Osteocyte (in vitro differentiated cells): Measurements from ENCODE around the gene APOBEC3A. TPM values are rescaled to one million over a fixed set of nuclear protein-coding genes. Genes with fewer than 3 reads are reported as not detected.

ENCODE experiments used
- DNase-seq: peaks from one replicate; pipeline ENCODE4 v3.0.0; 2021; ENCODE audit warnings: mixed read lengths; ENCODE audit not compliant: unreplicated experiment; ENCODE audit errors: extremely low spot score
- H3K27ac Mint-ChIP-seq: one replicate; pipeline ENCODE4 v1.8.0; 2021; ENCODE audit warnings: mild to moderate bottlenecking, mixed read lengths; ENCODE audit not compliant: unreplicated experiment
- H3K27me3 Mint-ChIP-seq: one replicate; pipeline ENCODE4 v1.8.0; 2021; ENCODE audit warnings: mixed read lengths; ENCODE audit not compliant: unreplicated experiment
- H3K36me3 Mint-ChIP-seq: one replicate; pipeline ENCODE4 v1.8.0; 2021; ENCODE audit warnings: mixed read lengths; ENCODE audit not compliant: unreplicated experiment
- H3K4me1 Mint-ChIP-seq: one replicate; pipeline ENCODE4 v1.8.0; 2021; ENCODE audit warnings: mixed read lengths; ENCODE audit not compliant: unreplicated experiment
- H3K4me3 Mint-ChIP-seq: one replicate; pipeline ENCODE4 v1.8.0; 2021; ENCODE audit warnings: mild to moderate bottlenecking, moderate library complexity, mixed read lengths; ENCODE audit not compliant: unreplicated experiment
- H3K9me3 Mint-ChIP-seq: one replicate; pipeline ENCODE4 v1.8.0; 2021; ENCODE audit warnings: mixed read lengths; ENCODE audit not compliant: unreplicated experiment
- total RNA-seq: library from RNA; stranded (reverse); gene quantifications from 2 replicates; pipeline ENCODE4 v1.2.1, GENCODE V29; 2021
- TF ChIP-seq, protein P1 (sequence below): fragments of 200-600 bp; sonication (generic); IDR thresholded peaks from 2 replicates; pipeline ENCODE4 v1.5.0; 2021; ENCODE audit warnings: antibody characterized with exemption, mild to moderate bottlenecking, moderate library complexity

The APOBEC3A gene
- total RNA-seq, 1 donor from 2014 or later: not detected

- H3K9me3 Mint-ChIP-seq: no peaks in the 10 kb centered on the region
- peaks cover 25% of the 10 kb centered on the region for H3K27me3 Mint-ChIP-seq
- no peak for DNase-seq
- TF ChIP-seq, protein P1, sequence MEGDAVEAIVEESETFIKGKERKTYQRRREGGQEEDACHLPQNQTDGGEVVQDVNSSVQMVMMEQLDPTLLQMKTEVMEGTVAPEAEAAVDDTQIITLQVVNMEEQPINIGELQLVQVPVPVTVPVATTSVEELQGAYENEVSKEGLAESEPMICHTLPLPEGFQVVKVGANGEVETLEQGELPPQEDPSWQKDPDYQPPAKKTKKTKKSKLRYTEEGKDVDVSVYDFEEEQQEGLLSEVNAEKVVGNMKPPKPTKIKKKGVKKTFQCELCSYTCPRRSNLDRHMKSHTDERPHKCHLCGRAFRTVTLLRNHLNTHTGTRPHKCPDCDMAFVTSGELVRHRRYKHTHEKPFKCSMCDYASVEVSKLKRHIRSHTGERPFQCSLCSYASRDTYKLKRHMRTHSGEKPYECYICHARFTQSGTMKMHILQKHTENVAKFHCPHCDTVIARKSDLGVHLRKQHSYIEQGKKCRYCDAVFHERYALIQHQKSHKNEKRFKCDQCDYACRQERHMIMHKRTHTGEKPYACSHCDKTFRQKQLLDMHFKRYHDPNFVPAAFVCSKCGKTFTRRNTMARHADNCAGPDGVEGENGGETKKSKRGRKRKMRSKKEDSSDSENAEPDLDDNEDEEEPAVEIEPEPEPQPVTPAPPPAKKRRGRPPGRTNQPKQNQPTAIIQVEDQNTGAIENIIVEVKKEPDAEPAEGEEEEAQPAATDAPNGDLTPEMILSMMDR: no peak
- no peak overlapping the region for H3K27ac Mint-ChIP-seq
- peaks cover 17% of the 10 kb centered on the region for H3K4me1 Mint-ChIP-seq
- H3K4me3 Mint-ChIP-seq: no peak overlapping the region
- H3K36me3 Mint-ChIP-seq: no peaks in the 10 kb centered on the region
Observed at GRCh38 chr22:38921806-38922205, 35.6 kb upstream of the APOBEC3A start.

GRCh38 chr22:38923463-38924346, 33.7 kb upstream of the APOBEC3A start:
- peaks cover 20% of the 10 kb centered on the region for H3K27me3 Mint-ChIP-seq
- peak overlapping the region; percentile 63 for H3K27ac Mint-ChIP-seq
- H3K9me3 Mint-ChIP-seq: no peaks in the 10 kb centered on the region
- DNase-seq: peak; percentile 63
- H3K4me3 Mint-ChIP-seq: peak overlapping the region; percentile 59
- no peaks in the 10 kb centered on the region for H3K36me3 Mint-ChIP-seq
- TF ChIP-seq, protein P1: no peak
- peaks cover 20% of the 10 kb centered on the region for H3K4me1 Mint-ChIP-seq

DNA sequence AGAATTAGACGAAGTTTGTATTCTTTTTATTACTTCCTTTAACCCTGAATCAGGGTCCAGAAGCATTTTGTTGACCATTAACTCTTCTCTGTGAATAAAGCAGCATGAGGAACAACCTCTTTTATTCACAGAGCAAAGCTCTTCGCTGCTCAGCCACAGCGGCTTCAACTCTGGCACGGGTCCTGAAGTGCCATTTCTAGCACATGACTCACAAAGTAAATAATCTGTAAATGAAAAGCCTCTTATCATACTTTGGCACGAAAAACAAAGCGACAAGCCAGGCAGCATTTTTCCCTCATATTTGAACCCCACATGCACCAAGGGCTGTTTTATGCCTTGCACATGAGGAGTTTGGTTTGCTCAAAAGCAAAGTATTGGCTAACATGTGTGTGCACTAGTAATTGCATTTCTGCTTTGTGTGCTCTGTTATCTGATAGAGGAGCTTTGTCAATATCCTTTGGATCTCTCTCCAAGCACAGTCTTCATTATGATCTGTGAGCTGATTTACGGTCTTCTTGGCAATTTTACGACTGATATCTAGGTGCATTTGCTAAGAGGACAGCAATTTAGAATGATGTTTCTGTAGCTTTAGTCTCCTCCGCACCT, 33.0 kb upstream of the APOBEC3A start:
- peak; percentile 81 for DNase-seq
- Mint-ChIP-seq H3K4me1 (peaks cover 20% of the 10 kb centered on the region), H3K27me3 (peaks cover 16% of the 10 kb centered on the region), H3K36me3 (no peaks in the 10 kb centered on the region), H3K27ac (peak overlapping the region; percentile 63), H3K9me3 (no peaks in the 10 kb centered on the region), H3K4me3 (peak overlapping the region; percentile 59)
- TF ChIP-seq, protein P1: no peak

DNA sequence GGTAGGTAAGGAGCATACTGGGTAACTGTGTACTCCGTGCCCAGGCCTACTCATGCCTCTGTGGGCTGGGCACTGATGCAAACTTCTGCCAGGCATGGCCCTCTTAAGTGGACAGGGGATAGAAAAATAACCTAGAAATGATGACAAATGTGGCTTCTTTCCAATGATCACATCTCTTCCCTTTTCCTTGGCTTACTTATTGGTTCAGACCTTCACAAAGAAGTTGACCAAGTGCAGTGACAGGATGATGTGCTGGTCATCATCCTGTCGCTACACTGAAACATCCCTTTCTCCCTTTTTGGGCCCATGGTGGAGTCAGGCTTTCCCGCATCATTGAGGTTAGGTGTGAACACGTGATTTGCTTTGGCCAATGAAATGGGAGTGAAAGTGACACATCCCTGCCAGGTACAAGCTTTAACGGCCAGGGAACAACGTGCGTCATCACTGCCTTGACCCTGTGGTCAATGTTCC, 31.8 kb upstream of the APOBEC3A start:
- Mint-ChIP-seq H3K27me3 (peaks cover 10% of the 10 kb centered on the region), H3K9me3 (no peaks in the 10 kb centered on the region), H3K36me3 (no peaks in the 10 kb centered on the region), H3K4me1 (peaks cover 20% of the 10 kb centered on the region), H3K27ac (no peak overlapping the region), H3K4me3 (no peak overlapping the region)
- peak; percentile 40 for DNase-seq
- TF ChIP-seq, protein P1: no peak
